Hippocampal formation (tissue), 2 donors: Measurements from ENCODE around the gene FKBP1A.
"Not testable (repeated sequence)": the region's sequence is repeated elsewhere in the genome, so short reads cannot be mapped to it uniquely, and the experiment has no call there.

Experiments
- DNase-seq, 2 donors: peaks; one replicate each; lab custom pipeline; 2025; lab: John Stamatoyannopoulos, UW

The FKBP1A gene

DNA sequence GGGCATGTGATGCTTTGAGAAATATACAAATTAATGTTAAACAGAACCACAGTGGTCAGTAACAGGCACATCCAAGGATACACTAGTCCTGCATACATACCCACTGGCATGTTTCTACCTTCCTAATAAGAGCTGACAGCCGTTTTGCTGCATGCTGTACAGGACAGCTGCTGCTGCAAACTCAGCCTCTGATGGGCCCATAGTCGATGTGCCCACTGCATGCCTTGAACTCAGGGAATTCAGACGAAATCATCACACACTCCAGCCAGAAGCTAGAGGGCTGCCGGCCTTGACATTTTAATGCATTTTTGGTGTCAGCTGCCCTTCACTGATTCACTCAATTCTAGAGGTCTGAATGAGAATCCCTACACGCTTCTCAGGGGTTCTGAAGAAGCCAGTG lies 29.3 kb downstream of the FKBP1A start:
- DNase-seq, result no peak

DNA sequence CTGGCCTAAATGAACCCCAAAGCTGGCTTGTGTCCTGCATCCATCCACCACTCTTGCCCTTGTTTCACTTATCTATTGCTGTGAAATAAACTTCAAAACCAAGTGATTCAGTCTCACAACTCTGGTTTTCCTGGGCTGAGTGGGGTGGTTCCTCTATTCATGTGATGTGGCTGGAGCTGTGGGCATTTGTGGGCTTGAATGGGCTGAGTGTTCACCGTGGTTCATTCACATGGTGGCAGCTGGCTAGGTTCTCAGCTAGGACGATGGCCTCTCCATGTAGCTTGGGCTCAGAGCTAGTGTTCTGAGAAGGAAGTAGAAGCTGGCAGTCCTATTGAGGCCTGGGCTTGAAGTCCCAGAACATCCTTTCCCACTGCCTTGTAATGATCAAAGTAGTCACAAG lies 30.4 kb downstream of the FKBP1A start:
- DNase-seq, result no peak

- DNase-seq, result no peak
Measured at GRCh38 chr20:1360094-1360846, 32.6 kb downstream of the FKBP1A start.

DNA sequence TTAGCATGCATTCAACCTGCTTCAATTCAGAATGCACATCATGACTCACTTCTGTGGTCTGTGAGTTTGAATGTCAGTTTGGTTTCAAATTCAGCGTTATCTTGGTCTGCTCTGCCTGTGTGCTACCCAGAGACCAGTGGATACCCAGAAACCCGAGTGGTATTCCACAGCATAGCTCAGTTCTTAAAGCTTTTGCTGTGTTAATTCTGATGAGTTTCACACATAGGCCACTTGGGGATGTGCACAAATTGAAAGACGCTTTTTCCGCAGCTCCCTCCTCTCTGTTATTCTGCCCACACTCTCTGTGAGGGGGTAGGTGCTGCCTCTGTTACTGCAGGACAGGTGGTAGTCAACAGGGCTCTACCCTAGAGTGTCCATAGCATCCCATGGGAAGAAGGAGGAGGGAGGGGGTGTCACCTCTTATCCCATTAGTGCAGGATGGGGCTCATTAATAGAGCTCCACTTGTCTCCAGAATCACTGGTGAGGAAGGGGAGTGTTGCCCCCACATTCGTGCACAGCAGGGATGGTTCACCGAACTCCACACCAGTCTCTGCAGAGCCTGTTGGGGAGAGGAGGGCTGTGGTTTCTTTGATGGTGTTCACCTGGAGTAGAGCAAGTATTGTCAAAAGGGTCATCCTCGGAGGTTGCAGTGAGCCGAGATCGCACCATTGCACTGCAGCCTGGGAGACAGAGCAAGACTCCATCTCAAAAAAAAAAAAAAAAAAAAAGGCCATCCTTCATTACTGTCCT lies 34.8 kb downstream of the FKBP1A start:
- DNase-seq, result no peak

DNA sequence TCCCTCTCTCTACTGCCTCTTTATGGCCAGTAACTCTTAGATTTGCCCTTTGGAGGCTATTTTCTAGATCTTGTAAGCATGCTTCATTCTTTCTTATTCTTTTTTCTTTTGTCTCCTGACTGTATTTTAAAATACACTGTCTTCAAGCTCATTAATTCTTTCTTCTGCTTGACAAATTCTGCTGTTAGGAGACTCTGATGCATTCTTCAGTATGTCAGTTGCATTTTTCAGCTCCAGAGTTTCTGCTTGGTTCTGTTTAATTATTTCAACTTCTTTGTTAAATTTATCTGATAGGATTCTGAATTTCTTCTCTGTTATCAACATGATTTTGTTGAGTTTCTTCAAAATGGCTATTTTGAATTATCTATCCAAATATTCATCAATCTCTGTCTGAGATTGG lies 38.9 kb downstream of the FKBP1A start:
- DNase-seq, result no peak

- DNase-seq, result no peak
Measured at GRCh38 chr20:1346315-1346969, 46.4 kb downstream of the FKBP1A start.

DNA sequence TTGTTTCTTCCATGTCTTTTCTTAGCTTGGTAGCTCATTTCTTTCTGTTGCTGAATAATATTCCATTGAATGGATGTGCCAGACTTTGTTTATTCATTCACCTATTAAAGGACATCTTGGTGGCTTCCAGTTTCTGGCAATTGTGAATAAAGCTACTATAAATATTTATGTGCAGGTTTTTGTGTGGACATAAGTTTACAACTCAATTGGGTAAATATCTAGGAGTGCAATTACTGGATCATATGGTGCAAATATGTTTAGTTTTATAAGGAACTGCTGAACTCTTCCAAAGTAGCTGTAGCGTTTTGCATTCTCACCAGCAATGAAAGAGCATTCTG lies 47.1 kb downstream of the FKBP1A start:
- DNase-seq, result no peak

GRCh38 chr20:1345030-1345755 lies 47.7 kb downstream of the FKBP1A start:
- no peak for DNase-seq

DNA sequence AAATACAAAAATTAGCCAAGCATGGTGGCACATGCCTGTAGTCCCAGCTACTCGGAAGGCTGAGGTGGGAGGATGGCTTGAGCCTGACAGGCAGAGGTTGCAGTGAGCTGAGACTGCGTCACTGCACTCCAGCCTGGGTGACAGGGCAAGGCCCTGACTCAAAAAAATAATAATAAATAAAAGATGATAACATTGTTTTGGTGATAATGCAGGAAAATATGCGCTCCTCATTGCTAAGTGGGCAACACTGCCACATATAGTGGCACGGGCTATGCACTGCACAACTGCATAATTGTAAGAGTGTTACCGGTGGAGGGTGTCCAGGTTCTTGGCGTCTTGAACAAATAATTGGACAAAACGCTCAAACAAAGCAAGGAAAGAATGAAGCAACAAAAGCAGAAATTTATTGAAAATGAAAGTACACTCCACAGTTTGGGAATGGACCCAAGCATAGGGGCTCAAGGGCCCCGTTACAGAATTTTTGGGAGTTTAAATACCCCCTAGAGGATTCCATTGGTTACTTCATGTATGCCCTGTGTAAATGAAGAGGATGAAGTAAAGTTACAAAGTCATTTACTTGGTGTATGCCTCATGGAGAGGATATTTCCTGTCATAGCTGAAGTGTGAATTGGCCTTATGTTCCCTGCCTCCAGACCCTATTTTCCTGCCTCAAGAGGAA lies 49.3 kb downstream of the FKBP1A start:
- DNase-seq, result not testable (repeated sequence)

GRCh38 chr20:1341561-1342265 lies 51.1 kb downstream of the FKBP1A start:
- DNase-seq, result no peak

DNA sequence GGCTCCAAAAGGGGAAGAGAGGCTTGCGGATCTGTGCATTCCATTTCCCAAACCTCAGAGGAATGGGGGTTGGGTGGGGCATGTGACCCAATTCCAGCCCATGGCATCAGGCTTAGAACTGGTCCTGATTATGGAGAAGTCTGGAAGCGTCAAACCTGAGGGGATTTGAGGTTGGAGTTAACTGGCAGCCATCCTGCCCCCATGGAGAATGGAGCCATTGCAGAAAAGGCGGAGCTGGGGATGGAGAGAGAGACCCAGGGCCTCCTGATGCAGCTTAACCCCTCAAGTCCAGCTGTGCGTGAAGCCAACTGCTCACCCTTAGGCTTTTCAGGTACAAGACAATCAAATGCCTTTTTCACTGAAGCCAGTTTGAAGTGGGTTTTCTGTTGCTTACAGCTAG lies 54.1 kb downstream of the FKBP1A start:
- DNase-seq, result no peak

- DNase-seq, result no peak
Measured at GRCh38 chr20:1338096-1338495, 54.8 kb downstream of the FKBP1A start.

DNA sequence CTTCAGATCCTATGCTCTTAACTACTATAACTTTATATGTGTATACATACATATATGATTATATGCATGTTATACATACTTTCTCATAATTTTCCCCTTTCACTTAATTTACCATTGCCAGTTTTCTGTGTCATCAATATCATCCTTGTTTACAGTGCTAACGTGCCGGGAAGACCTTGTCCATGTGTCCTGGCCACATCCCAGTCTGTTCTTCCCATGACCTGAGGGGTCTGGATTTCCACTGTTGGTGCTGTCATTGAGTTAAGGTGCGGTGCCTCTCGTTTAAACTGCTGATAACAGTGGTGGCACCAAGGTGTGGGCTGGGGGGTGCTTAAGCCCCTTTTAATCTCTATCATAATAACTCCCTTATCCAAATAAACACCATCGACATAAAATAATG lies 55.4 kb downstream of the FKBP1A start:
- no peak for DNase-seq

DNA sequence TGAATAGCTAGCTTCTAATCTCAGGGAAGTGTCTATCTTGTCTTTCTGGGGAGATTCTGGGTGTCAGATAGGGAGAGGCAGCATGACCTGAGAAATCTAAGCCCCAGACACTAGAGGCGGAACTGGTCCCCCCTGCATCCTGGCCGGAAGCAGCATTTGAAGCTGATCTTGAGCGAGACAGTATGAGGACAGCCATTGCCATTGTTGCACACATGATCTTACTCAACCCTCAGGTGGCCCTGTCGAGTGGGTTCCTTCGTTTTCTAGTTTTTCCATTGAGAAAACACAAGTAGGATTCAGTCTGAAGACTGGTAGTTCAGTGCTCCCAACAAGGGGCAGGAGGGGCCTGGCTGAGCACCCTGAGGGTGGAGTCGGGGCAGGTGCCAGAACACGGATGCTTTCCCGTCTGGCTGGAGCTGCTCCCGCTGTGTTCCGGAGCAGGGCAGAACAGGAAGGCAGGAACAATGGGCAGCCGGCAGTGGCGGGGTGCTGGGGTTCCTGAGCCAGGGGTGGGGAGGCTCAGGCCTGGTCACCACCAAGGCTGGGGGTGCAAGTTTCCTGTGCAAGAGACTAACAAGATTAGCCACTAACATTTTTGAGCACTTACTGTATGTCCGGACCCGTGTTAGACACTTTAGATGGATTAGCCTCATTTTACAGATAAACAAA lies 56.0 kb downstream of the FKBP1A start:
- DNase-seq, result no peak

DNA sequence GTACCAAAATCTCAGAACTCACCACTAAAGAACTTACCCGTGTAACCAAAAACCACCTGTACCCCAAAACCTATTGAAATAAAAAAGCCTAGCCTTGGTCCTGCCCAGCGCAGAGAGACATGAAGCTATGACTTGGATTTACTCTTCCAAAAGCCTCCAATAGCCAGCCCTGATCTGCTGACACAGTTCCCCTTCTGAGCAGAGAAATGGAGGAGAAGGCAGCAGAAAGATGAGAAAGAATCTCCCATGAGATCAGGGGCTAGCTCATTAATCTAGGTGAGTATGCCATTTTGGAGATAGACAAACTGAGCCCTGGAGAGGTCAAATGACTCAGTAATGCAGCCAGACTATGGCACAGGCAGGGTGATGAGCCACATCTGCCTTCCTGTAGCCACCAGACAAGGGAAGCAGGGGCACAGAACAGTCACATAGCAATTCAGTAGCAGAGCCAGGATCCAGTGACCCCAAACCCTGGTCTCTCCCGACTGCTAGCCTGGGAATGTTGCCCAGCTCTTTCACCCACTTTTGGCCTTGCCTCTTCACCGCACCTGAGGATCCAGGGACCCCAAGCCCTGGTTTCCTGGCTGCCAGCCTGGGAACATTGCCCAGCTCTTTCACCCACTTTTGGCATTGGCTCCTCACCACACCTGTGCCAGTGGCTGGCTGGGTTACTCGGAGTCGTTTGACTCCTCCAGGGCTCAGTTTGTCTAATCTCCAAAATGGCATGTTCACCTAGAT lies 56.7 kb downstream of the FKBP1A start:
- no peak for DNase-seq

DNA sequence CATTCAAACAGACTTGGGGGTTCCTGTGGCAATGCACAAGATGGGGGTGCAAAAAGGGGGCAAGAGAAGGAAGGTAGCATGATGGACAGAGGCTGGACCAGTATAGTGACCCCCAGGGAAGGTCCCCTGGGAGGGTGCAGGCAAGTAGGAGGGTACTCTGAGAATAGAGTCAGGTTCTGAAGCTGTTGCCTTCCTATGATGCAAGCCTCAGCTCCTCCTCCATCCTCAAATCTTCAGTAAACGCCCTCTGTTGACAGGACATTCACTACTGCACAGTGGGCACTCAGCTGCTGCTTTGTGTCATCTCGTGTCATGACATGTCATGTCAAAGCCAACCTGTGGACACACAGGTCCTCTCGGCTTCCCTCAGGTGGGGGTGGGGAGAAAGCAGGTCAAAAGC lies 58.1 kb downstream of the FKBP1A start:
- no peak for DNase-seq

DNA sequence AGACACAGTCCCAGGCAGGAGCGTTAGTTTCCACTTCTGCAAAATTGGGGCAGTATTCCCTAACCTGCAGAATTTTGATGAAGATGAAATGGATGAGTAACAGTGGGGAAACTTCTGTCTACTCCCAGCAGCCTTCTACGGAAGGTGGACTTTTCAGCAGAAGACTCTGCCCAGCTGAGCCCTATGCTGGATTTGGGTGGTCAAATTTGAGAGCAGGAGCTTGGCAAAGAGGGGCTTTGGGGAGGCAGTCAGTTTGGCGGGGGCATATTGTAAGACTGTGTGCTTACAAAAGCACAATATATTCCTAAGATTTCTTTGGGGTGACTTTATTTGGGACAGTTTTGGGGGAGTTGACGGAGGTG lies 58.5 kb downstream of the FKBP1A start:
- DNase-seq, result no peak

GRCh38 chr20:1333462-1334369 lies 59.1 kb downstream of the FKBP1A start:
- no peak for DNase-seq

DNA sequence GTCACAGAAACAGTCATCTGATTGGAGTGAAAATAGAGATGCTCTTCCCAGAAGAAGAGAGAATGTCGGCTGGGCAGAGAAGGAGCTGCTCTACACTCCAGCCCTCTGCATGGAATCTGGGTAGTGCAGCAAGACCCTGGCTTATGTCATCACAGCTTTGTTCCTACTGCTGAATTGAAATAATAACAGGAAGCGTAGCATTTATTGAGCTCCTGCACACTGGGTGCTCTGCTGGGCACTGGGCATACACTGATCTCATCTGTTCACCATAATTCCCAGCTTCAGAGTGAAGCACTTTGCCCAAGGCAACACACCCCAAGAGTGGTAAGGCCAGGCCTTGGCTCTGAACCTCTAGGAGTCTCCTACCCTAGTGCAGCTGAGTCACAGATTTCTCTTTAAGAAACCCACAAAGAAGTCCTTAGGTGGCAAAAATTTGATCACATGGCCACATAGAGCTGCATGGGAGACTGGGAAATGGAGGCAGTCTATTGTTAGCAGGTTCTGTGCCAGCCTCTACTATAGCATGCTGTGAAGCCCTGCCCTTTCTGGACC lies 60.0 kb downstream of the FKBP1A start:
- no peak for DNase-seq
